K562 (cell line): ENCODE results near the gene ATRNL1. TPM values are rescaled to one million over a fixed set of nuclear protein-coding genes. Genes with fewer than 3 reads are reported as not detected.

Experiments
- ATAC-seq: fragments of 200-7000 bp; cut with Tn5 transposase; 3 replicates; pipeline ENCODE4 v1.9.1; 2020; ENCODE audit warnings: moderate library complexity
- BruUV-seq: library from RNA; stranded (reverse); fragments of 400-500 nt; replicated peaks from 2 replicates; lab custom pipeline; 2021; lab: Mats Ljungman, UMichigan
- CTCF ChIA-PET: fragments of 300-600 bp; formaldehyde crosslinking; extraction: SDS; loops from one replicate; lab custom pipeline; 2021; ENCODE audit warnings: low intra/inter-chr PET ratio; lab: Yijun Ruan, JAX
- POLR2A ChIA-PET: fragments of 300-600, 350-650 bp; sonication (Branson Sonifier 250); formaldehyde crosslinking; extraction: SDS; loops from one replicate; lab custom pipeline; 2021; ENCODE audit warnings: antibody characterized with exemption, inconsistent platforms; lab: Yijun Ruan, JAX
- DNase-seq, 4 experiments: peaks; one replicate each; pipeline versions ENCODE4 v3.0.0 to v3.0.0-alpha.2; 2011 to 2018; ENCODE audit warnings: low spot score in 3 of 4, mixed read lengths in 3 of 4; ENCODE audit errors: extremely low read depth in 1 of 4
- FAIRE-seq: peaks from 2 replicates; lab custom pipeline; 2011; peaks lifted over from hg19 to GRCh38; lab: Jason Lieb, UNC
- H2AFZ ChIP-seq: 2 replicates; pipeline ENCODE4 v1.6.0; 2011; ENCODE audit warnings: low read depth, low read length, control low read depth, inconsistent platforms
- H3K27ac ChIP-seq: fragments of 200-600 bp; 3 replicates; pipeline ENCODE4 v1.8.0; 2011; ENCODE audit warnings: low read depth, mild to moderate bottlenecking, control low read depth, inconsistent platforms, low read length, moderate library complexity, mixed read lengths; ENCODE audit errors: extremely low read depth
- H3K27me3 ChIP-seq, 2 experiments: fragments of 300-600 bp in 1 of 2; 2 replicates in 1 of 2; 3 replicates in 1 of 2; pipeline versions ENCODE4 v1.6.0 to v1.8.0; 2011; ENCODE audit warnings: inconsistent platforms in 2 of 2, low read length in 2 of 2, mild to moderate bottlenecking in 1 of 2, mixed read lengths in 1 of 2, moderate library complexity in 1 of 2; ENCODE audit not compliant: control insufficient read depth in 2 of 2, insufficient read depth in 2 of 2
- H3K36me3 ChIP-seq: fragments of 300-600 bp; 3 replicates; pipeline ENCODE4 v1.8.0; 2011; ENCODE audit warnings: mild to moderate bottlenecking, low read length, inconsistent platforms; ENCODE audit not compliant: control insufficient read depth, insufficient read depth
- H3K4me1 ChIP-seq, 2 experiments: fragments of 200-600 bp in 1 of 2; replicated peaks in 1 of 2; 2 replicates in 1 of 2; 3 replicates in 1 of 2; pipeline versions ENCODE4 v1.5.1 to v1.8.0; 2011; ENCODE audit warnings: inconsistent platforms in 2 of 2, low read length in 2 of 2, mild to moderate bottlenecking in 1 of 2, mixed read lengths in 1 of 2, moderate library complexity in 1 of 2; ENCODE audit not compliant: control insufficient read depth in 2 of 2, insufficient read depth in 2 of 2
- H3K4me2 ChIP-seq: 2 replicates; pipeline ENCODE4 v1.6.1; 2011; ENCODE audit warnings: low read length, control low read depth, inconsistent platforms, mixed read lengths; ENCODE audit not compliant: insufficient read depth
- H3K4me3 ChIP-seq: fragments of 200-600 bp; sonication (generic), shearing (Covaris generic); 2 replicates; pipeline ENCODE4 v1.5.1; 2016; ENCODE audit warnings: control low read depth, inconsistent platforms
- H3K79me2 ChIP-seq: fragments of 200-600 bp; 3 replicates; pipeline ENCODE4 v1.8.0; 2011; ENCODE audit warnings: low read length, inconsistent platforms; ENCODE audit not compliant: control insufficient read depth, insufficient read depth
- H3K9ac ChIP-seq, 2 experiments: 2 replicates each; pipeline versions ENCODE4 v1.6.0 to v1.6.1; 2011; ENCODE audit warnings: low read depth in 2 of 2, low read length in 2 of 2, control low read depth in 1 of 2, inconsistent platforms in 1 of 2, mild to moderate bottlenecking in 1 of 2, mixed read lengths in 1 of 2; ENCODE audit not compliant: insufficient read depth in 1 of 2
- H3K9me1 ChIP-seq: one replicate; pipeline ENCODE4 v1.6.0; 2011; ENCODE audit warnings: inconsistent platforms, mild to moderate bottlenecking, low read length, moderate library complexity; ENCODE audit not compliant: control insufficient read depth, insufficient read depth
- H3K9me3 ChIP-seq: replicated peaks from 2 replicates; pipeline ENCODE4 v1.5.1; 2011; ENCODE audit warnings: low read depth, low read length, inconsistent platforms; ENCODE audit not compliant: control insufficient read depth, insufficient read depth
- H4K20me1 ChIP-seq: replicated peaks from 2 replicates; pipeline ENCODE4 v1.6.1; 2011; ENCODE audit warnings: low read length, inconsistent platforms, mixed read lengths; ENCODE audit not compliant: control insufficient read depth, insufficient read depth
- ADNP ChIP-seq: fragments of 200-800 bp; sonication (Bioruptor generic); IDR thresholded peaks from 2 replicates; pipeline ENCODE4 v1.6.1; 2016; ENCODE audit warnings: missing genetic modification characterization, missing compliant biosample characterization
- GTF2E2 ChIP-seq: fragments of 200-800 bp; sonication (Bioruptor generic); IDR thresholded peaks from 2 replicates; pipeline ENCODE4 v1.6.1; 2016; ENCODE audit warnings: missing genetic modification characterization, missing compliant biosample characterization
- HMBOX1 ChIP-seq: sonication (generic); IDR thresholded peaks from 2 replicates; pipeline ENCODE4 v1.6.1; 2016
- NBN ChIP-seq: fragments of 450-650 bp; IDR thresholded peaks from 2 replicates; pipeline ENCODE4 v1.6.1; 2016; ENCODE audit warnings: low read depth, mild to moderate bottlenecking
- NCOA6 ChIP-seq: fragments of 450-650 bp; IDR thresholded peaks from 2 replicates; pipeline ENCODE4 v1.6.1; 2017; ENCODE audit warnings: mild to moderate bottlenecking
- ZNF124 ChIP-seq: sonication (generic); formaldehyde crosslinking; IDR thresholded peaks from 2 replicates; pipeline ENCODE4 v1.8.1; 2022; ENCODE audit warnings: missing genetic modification reagents
- ZNF589 ChIP-seq: fragments of 200-800 bp; sonication (Bioruptor generic); IDR thresholded peaks from 2 replicates; pipeline ENCODE4 v1.6.1; 2016; ENCODE audit warnings: low read depth, missing genetic modification characterization, missing compliant biosample characterization
- WGBS: fragments of 100-300 bp; shearing (Covaris generic); methylation state at CpG from one replicate; pipeline ENCODE4 v1.1.6; 2016; ENCODE audit warnings: low coverage, mixed read lengths; ENCODE audit not compliant: insufficient coverage; ENCODE audit errors: missing lambda C conversion rate; 5-methylcytosine and 5-hydroxymethylcytosine counted together
- in situ Hi-C: fragments of 300-500 bp; cut with MboI; formaldehyde crosslinking; loops from 4 replicates; pipeline ENCODE4 v1.15.0; 2018; ENCODE audit warnings: inconsistent platforms, mixed read lengths
- intact Hi-C: fragments of 100-400 bp; cut with micrococcal nuclease; formaldehyde crosslinking; loops from 2 replicates; pipeline ENCODE4 v1.14.2; 2022
- polyA plus RNA-seq, 8 experiments: library from polyadenylated mRNA; depleted of rRNA in 4 of 8; stranded (reverse) in 5 of 8; unstranded in 3 of 8; fragments of >200 nt; fragmentation: Nextera tagmentation in 2 of 8; fragmentation: Illumina TruSeq in 1 of 8; extraction: Ambion mirVana in 2 of 8; extraction: Trizol in 1 of 8; gene quantifications; 2 replicates each; pipeline versions ENCODE4 v1.2.1 to v1.2.3, GENCODE V29; 2011 to 2014; ENCODE audit warnings: inconsistent platforms in 1 of 8, missing spikeins in 1 of 8
- total RNA-seq, 7 experiments: library from RNA; depleted of rRNA in 6 of 7; stranded (reverse); fragments of >200 nt in 6 of 7; fragmentation: Illumina TruSeq in 2 of 7; extraction: Trizol in 2 of 7; gene quantifications; 2 replicates each; pipeline versions ENCODE4 v1.2.1 to v1.2.3, GENCODE V29; 2011 to 2021; ENCODE audit warnings: low replicate concordance in 1 of 7
- TF ChIP-seq, protein P1 (sequence below): fragments of 450-650 bp; formaldehyde crosslinking; IDR thresholded peaks from 2 replicates; pipeline ENCODE4 v1.4.0; 2022; ENCODE audit warnings: missing genetic modification characterization
- TF ChIP-seq, protein P2 (sequence below): fragments of 450-650 bp; IDR thresholded peaks from 2 replicates; pipeline ENCODE4 v1.6.1; 2016; ENCODE audit warnings: mild to moderate bottlenecking, moderate library complexity

ATRNL1 gene
- total and polyA plus RNA-seq, 9 of the 15 experiments (the other 6 are each of a cell fraction or from before 2014, with no cell fraction given) = 0.18 TPM; not detected in 8

DNA sequence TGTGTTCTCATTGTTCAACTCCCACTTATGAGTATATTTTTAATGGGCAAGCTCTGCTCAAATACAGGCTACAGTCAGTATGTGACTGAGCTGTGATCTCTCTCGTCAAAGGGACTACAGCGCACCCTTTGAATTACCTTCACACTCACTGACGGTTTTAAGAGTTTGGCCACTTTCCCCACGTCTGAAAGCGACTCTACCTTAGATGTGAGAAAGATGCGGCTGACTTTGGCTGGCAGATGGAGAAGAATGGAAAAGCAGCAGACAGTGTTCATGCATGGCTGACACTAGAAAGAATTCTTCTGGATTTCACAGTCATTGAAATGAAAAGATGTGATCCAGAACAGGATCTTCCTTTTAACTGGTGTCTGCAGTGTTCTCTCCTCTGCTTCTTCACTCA, 2.0 kb upstream of the ATRNL1 start (continued):
- TF ChIP-seq, protein P1, sequence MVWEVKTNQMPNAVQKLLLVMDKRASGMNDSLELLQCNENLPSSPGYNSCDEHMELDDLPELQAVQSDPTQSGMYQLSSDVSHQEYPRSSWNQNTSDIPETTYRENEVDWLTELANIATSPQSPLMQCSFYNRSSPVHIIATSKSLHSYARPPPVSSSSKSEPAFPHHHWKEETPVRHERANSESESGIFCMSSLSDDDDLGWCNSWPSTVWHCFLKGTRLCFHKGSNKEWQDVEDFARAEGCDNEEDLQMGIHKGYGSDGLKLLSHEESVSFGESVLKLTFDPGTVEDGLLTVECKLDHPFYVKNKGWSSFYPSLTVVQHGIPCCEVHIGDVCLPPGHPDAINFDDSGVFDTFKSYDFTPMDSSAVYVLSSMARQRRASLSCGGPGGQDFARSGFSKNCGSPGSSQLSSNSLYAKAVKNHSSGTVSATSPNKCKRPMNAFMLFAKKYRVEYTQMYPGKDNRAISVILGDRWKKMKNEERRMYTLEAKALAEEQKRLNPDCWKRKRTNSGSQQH = no peak
- TF ChIP-seq NBN = no peak
- TF ChIP-seq HMBOX1 = no peak
- TF ChIP-seq ZNF589 = no peak
- no peak for TF ChIP-seq ADNP

DNA sequence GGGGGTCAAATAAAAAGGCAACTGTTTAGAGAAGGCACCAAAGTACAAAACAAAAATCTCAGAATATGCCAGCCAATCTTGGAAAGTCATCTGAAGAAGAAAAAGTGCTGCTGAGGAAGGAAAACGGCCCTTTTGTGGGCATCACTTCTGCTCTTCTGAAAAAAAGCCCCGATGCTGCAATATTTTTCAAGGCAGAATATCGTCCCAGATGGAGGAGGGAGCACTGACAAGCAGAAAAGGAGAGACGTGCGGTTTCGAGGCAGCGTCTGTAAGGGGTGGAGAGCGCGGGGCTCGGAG, 959 bp upstream of the ATRNL1 start:
- Histone ChIP-seq H2AFZ (no peak overlapping the region), H3K9ac (no peak overlapping the region), H3K27me3 (no peaks in the 10 kb centered on the region), H3K27ac (no peak overlapping the region), H3K9me1 (no peaks in the 10 kb centered on the region), H3K36me3 (no peaks in the 10 kb centered on the region), H3K4me2 (no peak overlapping the region), H4K20me1 (no peaks in the 10 kb centered on the region), H3K4me3 (no peak overlapping the region), H3K9me3 (no peaks in the 10 kb centered on the region), H3K4me1 (peaks cover 0 to 4% of the 10 kb centered on the region in 2 experiments; a peak in 1 of 5 replicates), H3K79me2 (no peaks in the 10 kb centered on the region)
- in situ Hi-C loops = no loop called here
- WGBS = 0% methylated on average over 2 of the region's 10 CpGs
- intact Hi-C loops = no loop called here
- CTCF ChIA-PET = no interaction called here
- no TSS peak for BruUV-seq
- FAIRE-seq = no peak
- no peak for DNase-seq
- no peak for ATAC-seq
- POLR2A ChIA-PET = no interaction called here
- no peak for TF ChIP-seq NCOA6
- TF ChIP-seq ZNF124 = no peak
- TF ChIP-seq, protein P2, sequence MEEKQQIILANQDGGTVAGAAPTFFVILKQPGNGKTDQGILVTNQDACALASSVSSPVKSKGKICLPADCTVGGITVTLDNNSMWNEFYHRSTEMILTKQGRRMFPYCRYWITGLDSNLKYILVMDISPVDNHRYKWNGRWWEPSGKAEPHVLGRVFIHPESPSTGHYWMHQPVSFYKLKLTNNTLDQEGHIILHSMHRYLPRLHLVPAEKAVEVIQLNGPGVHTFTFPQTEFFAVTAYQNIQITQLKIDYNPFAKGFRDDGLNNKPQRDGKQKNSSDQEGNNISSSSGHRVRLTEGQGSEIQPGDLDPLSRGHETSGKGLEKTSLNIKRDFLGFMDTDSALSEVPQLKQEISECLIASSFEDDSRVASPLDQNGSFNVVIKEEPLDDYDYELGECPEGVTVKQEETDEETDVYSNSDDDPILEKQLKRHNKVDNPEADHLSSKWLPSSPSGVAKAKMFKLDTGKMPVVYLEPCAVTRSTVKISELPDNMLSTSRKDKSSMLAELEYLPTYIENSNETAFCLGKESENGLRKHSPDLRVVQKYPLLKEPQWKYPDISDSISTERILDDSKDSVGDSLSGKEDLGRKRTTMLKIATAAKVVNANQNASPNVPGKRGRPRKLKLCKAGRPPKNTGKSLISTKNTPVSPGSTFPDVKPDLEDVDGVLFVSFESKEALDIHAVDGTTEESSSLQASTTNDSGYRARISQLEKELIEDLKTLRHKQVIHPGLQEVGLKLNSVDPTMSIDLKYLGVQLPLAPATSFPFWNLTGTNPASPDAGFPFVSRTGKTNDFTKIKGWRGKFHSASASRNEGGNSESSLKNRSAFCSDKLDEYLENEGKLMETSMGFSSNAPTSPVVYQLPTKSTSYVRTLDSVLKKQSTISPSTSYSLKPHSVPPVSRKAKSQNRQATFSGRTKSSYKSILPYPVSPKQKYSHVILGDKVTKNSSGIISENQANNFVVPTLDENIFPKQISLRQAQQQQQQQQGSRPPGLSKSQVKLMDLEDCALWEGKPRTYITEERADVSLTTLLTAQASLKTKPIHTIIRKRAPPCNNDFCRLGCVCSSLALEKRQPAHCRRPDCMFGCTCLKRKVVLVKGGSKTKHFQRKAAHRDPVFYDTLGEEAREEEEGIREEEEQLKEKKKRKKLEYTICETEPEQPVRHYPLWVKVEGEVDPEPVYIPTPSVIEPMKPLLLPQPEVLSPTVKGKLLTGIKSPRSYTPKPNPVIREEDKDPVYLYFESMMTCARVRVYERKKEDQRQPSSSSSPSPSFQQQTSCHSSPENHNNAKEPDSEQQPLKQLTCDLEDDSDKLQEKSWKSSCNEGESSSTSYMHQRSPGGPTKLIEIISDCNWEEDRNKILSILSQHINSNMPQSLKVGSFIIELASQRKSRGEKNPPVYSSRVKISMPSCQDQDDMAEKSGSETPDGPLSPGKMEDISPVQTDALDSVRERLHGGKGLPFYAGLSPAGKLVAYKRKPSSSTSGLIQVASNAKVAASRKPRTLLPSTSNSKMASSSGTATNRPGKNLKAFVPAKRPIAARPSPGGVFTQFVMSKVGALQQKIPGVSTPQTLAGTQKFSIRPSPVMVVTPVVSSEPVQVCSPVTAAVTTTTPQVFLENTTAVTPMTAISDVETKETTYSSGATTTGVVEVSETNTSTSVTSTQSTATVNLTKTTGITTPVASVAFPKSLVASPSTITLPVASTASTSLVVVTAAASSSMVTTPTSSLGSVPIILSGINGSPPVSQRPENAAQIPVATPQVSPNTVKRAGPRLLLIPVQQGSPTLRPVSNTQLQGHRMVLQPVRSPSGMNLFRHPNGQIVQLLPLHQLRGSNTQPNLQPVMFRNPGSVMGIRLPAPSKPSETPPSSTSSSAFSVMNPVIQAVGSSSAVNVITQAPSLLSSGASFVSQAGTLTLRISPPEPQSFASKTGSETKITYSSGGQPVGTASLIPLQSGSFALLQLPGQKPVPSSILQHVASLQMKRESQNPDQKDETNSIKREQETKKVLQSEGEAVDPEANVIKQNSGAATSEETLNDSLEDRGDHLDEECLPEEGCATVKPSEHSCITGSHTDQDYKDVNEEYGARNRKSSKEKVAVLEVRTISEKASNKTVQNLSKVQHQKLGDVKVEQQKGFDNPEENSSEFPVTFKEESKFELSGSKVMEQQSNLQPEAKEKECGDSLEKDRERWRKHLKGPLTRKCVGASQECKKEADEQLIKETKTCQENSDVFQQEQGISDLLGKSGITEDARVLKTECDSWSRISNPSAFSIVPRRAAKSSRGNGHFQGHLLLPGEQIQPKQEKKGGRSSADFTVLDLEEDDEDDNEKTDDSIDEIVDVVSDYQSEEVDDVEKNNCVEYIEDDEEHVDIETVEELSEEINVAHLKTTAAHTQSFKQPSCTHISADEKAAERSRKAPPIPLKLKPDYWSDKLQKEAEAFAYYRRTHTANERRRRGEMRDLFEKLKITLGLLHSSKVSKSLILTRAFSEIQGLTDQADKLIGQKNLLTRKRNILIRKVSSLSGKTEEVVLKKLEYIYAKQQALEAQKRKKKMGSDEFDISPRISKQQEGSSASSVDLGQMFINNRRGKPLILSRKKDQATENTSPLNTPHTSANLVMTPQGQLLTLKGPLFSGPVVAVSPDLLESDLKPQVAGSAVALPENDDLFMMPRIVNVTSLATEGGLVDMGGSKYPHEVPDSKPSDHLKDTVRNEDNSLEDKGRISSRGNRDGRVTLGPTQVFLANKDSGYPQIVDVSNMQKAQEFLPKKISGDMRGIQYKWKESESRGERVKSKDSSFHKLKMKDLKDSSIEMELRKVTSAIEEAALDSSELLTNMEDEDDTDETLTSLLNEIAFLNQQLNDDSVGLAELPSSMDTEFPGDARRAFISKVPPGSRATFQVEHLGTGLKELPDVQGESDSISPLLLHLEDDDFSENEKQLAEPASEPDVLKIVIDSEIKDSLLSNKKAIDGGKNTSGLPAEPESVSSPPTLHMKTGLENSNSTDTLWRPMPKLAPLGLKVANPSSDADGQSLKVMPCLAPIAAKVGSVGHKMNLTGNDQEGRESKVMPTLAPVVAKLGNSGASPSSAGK = no peak
- no peak for TF ChIP-seq GTF2E2 (tag)
